HAP-1 (cell line): ENCODE results near the gene ATP8A2.

ENCODE experiments used
- DNase-seq, 2 experiments: peaks; one replicate each; pipeline ENCODE4 v3.0.0-alpha.2; 2016 to 2020; ENCODE audit warnings: low spot score in 2 of 2
- H3K27me3 ChIP-seq: fragments of 250-450 bp; sonication (Bioruptor Pico); 2 replicates; pipeline ENCODE4 v1.5.1; 2020; ENCODE audit warnings: low read depth, mild to moderate bottlenecking, moderate library complexity
- H3K36me3 ChIP-seq: fragments of 250-450 bp; sonication (Bioruptor Pico); replicated peaks from 2 replicates; pipeline ENCODE4 v1.5.1; 2020; ENCODE audit warnings: mild to moderate bottlenecking
- H3K4me1 ChIP-seq: fragments of 250-450 bp; sonication (Bioruptor Pico); 2 replicates; pipeline ENCODE4 v1.5.1; 2020; ENCODE audit warnings: mild to moderate bottlenecking
- H3K4me3 ChIP-seq: fragments of 250-450 bp; sonication (Bioruptor Pico); 2 replicates; pipeline ENCODE4 v1.5.1; 2020; ENCODE audit warnings: mild to moderate bottlenecking, moderate library complexity
- H3K9me3 ChIP-seq: fragments of 250-450 bp; sonication (Bioruptor Pico); 2 replicates; pipeline ENCODE4 v1.5.1; 2020; ENCODE audit warnings: mild to moderate bottlenecking, moderate library complexity
- in situ Hi-C: fragments of 300-500 bp; cut with MboI; formaldehyde crosslinking; loops from 3 replicates; pipeline ENCODE4 v1.14.3; 2020; ENCODE audit warnings: low sequenced_read_pairs, inconsistent platforms, mixed read lengths

The ATP8A2 gene

GRCh38 chr13:25453850-25454365 lies 82.1 kb downstream of the ATP8A2 start:
- no peaks in the 10 kb centered on the region for H3K27me3 ChIP-seq
- H3K36me3 ChIP-seq: no peaks in the 10 kb centered on the region
- in situ Hi-C loops: no loop called here
- H3K4me1 ChIP-seq: no peaks in the 10 kb centered on the region
- no peak for DNase-seq
- no peak overlapping the region for H3K4me3 ChIP-seq
- no peaks in the 10 kb centered on the region for H3K9me3 ChIP-seq

GRCh38 chr13:25455146-25455545 lies 83.4 kb downstream of the ATP8A2 start:
- no peak overlapping the region for H3K4me3 ChIP-seq
- H3K4me1 ChIP-seq: no peaks in the 10 kb centered on the region
- DNase-seq: no peak
- H3K27me3 ChIP-seq: no peaks in the 10 kb centered on the region
- in situ Hi-C loops: no loop called here
- no peaks in the 10 kb centered on the region for H3K36me3 ChIP-seq
- H3K9me3 ChIP-seq: no peaks in the 10 kb centered on the region

- no peaks in the 10 kb centered on the region for H3K27me3 ChIP-seq
- in situ Hi-C loops: no loop called here
- no peak for DNase-seq
- H3K36me3 ChIP-seq: no peaks in the 10 kb centered on the region
- no peaks in the 10 kb centered on the region for H3K9me3 ChIP-seq
- H3K4me1 ChIP-seq: no peaks in the 10 kb centered on the region
- no peak overlapping the region for H3K4me3 ChIP-seq
Measured at GRCh38 chr13:25457566-25457965, 85.8 kb downstream of the ATP8A2 start.

- H3K4me1 ChIP-seq: no peaks in the 10 kb centered on the region
- no peaks in the 10 kb centered on the region for H3K9me3 ChIP-seq
- no peak for DNase-seq
- in situ Hi-C loops: no loop called here
- no peaks in the 10 kb centered on the region for H3K36me3 ChIP-seq
- no peaks in the 10 kb centered on the region for H3K27me3 ChIP-seq
- no peak overlapping the region for H3K4me3 ChIP-seq
Measured at GRCh38 chr13:25462301-25463125, 90.7 kb downstream of the ATP8A2 start.

- in situ Hi-C loops: no loop called here
- no peak for DNase-seq
Measured at GRCh38 chr13:25463496-25463895, 91.7 kb downstream of the ATP8A2 start.

GRCh38 chr13:25466880-25467279 lies 95.1 kb downstream of the ATP8A2 start:
- Histone ChIP-seq H3K27me3 (no peaks in the 10 kb centered on the region), H3K4me1 (no peaks in the 10 kb centered on the region), H3K4me3 (no peak overlapping the region), H3K9me3 (no peaks in the 10 kb centered on the region), H3K36me3 (no peaks in the 10 kb centered on the region)
- in situ Hi-C loops: no loop called here
- no peak for DNase-seq

More at GRCh38 chr13:25463496-25463895, 91.7 kb downstream of the ATP8A2 start:
- no peaks in the 10 kb centered on the region for H3K4me1 ChIP-seq
- H3K27me3 ChIP-seq: no peaks in the 10 kb centered on the region
- no peaks in the 10 kb centered on the region for H3K9me3 ChIP-seq
- no peak overlapping the region for H3K4me3 ChIP-seq
- no peaks in the 10 kb centered on the region for H3K36me3 ChIP-seq

- Histone ChIP-seq H3K4me3 (no peak overlapping the region), H3K9me3 (no peaks in the 10 kb centered on the region), H3K36me3 (no peaks in the 10 kb centered on the region), H3K27me3 (no peaks in the 10 kb centered on the region), H3K4me1 (no peaks in the 10 kb centered on the region)
- in situ Hi-C loops: no loop called here
- DNase-seq: no peak
Measured at GRCh38 chr13:25468325-25469168, 96.8 kb downstream of the ATP8A2 start.

- in situ Hi-C loops: no loop called here
- no peaks in the 10 kb centered on the region for H3K36me3 ChIP-seq
- H3K4me3 ChIP-seq: no peak overlapping the region
- no peaks in the 10 kb centered on the region for H3K9me3 ChIP-seq
- no peak for DNase-seq
- no peaks in the 10 kb centered on the region for H3K27me3 ChIP-seq
- H3K4me1 ChIP-seq: no peaks in the 10 kb centered on the region
Measured at GRCh38 chr13:25469169-25469525, 97.4 kb downstream of the ATP8A2 start.

- no peaks in the 10 kb centered on the region for H3K9me3 ChIP-seq
- no peak overlapping the region for H3K4me3 ChIP-seq
- in situ Hi-C loops: no loop called here
- no peaks in the 10 kb centered on the region for H3K36me3 ChIP-seq
- H3K27me3 ChIP-seq: no peaks in the 10 kb centered on the region
- H3K4me1 ChIP-seq: peaks cover 15% of the 10 kb centered on the region
- no peak for DNase-seq
Measured at GRCh38 chr13:25473864-25474263, 102.1 kb downstream of the ATP8A2 start.

- no peaks in the 10 kb centered on the region for H3K27me3 ChIP-seq
- peak; percentile 53 to 97 for DNase-seq
- H3K4me3 ChIP-seq: no peak overlapping the region
- H3K9me3 ChIP-seq: no peaks in the 10 kb centered on the region
- H3K36me3 ChIP-seq: no peaks in the 10 kb centered on the region
- in situ Hi-C loops: no loop called here
- peaks cover 19% of the 10 kb centered on the region for H3K4me1 ChIP-seq
Measured at GRCh38 chr13:25478186-25478585, 106.4 kb downstream of the ATP8A2 start.

- Histone ChIP-seq H3K36me3 (no peaks in the 10 kb centered on the region), H3K27me3 (no peaks in the 10 kb centered on the region), H3K4me1 (no peaks in the 10 kb centered on the region), H3K9me3 (no peaks in the 10 kb centered on the region), H3K4me3 (no peak overlapping the region)
- in situ Hi-C loops: no loop called here
- DNase-seq: no peak
Measured at GRCh38 chr13:25489238-25489637, 117.5 kb downstream of the ATP8A2 start.

- Histone ChIP-seq H3K4me3 (no peak overlapping the region), H3K9me3 (no peaks in the 10 kb centered on the region), H3K36me3 (no peaks in the 10 kb centered on the region), H3K27me3 (no peaks in the 10 kb centered on the region), H3K4me1 (no peaks in the 10 kb centered on the region)
- in situ Hi-C loops: no loop called here
- DNase-seq: no peak
Measured at GRCh38 chr13:25490236-25490635, 118.5 kb downstream of the ATP8A2 start.

GRCh38 chr13:25493931-25494640 lies 122.3 kb downstream of the ATP8A2 start:
- peak in 1 of 2 experiments; percentile 23 for DNase-seq

More at GRCh38 chr13:25493931-25494640, 122.3 kb downstream of the ATP8A2 start:
- Histone ChIP-seq H3K9me3 (no peaks in the 10 kb centered on the region), H3K36me3 (no peaks in the 10 kb centered on the region), H3K4me1 (no peaks in the 10 kb centered on the region), H3K4me3 (no peak overlapping the region), H3K27me3 (no peaks in the 10 kb centered on the region)
- in situ Hi-C loops: no loop called here
